Measurements from ENCODE around the gene CDKAL1. TPM values are rescaled to one million over a fixed set of nuclear protein-coding genes. Genes with fewer than 3 reads are reported as not detected.

CDKAL1 gene
- total and polyA plus RNA-seq, 9 of the 15 experiments (the other 6 are each of a cell fraction or from before 2014, with no cell fraction given): 11.2 to 36.3 (median 20.1) TPM

- no peak for TF ChIP-seq ZHX1 (conservative IDR thresholded peaks at IDR 0.05; ENCODE audit: low read length)
These were observed 390.8 kb downstream of the CDKAL1 start (continued) for GRCh38 chr6:20924911-20925543.

- Histone ChIP-seq H4K20me1 (replicated peaks; ENCODE audit: control insufficient read depth, insufficient read depth, low read length) (no peaks in the 10 kb centered on the region), H3K4me1 (replicated peaks in 1 of 2; ENCODE audit: control insufficient read depth in 2 of 2, insufficient read depth in 2 of 2, low read length in 2 of 2) (no peaks in the 10 kb centered on the region), H3K36me3 (ENCODE audit: control insufficient read depth, insufficient read depth, low read length) (no peaks in the 10 kb centered on the region), H3K27me3 (ENCODE audit: control insufficient read depth in 2 of 2, insufficient read depth in 2 of 2, low read length in 2 of 2) (no peaks in the 10 kb centered on the region), H3K9ac (ENCODE audit: insufficient read depth in 1 of 2, low read depth in 2 of 2, low read length in 2 of 2) (no peak overlapping the region), H2AFZ (ENCODE audit: low read depth, low read length) (no peak overlapping the region), H3K79me2 (ENCODE audit: control insufficient read depth, insufficient read depth, low read length) (no peaks in the 10 kb centered on the region), H3K9me1 (ENCODE audit: control insufficient read depth, insufficient read depth, low read length) (no peaks in the 10 kb centered on the region), H3K9me3 (replicated peaks; ENCODE audit: control insufficient read depth, insufficient read depth, low read depth, low read length) (no peaks in the 10 kb centered on the region), H3K27ac (ENCODE audit: extremely low read depth, low read depth, low read length) (no peak overlapping the region), H3K4me2 (ENCODE audit: insufficient read depth, low read length) (no peak overlapping the region), H3K4me3 (no peak overlapping the region)
- POLR2A ChIA-PET: interaction anchor here (0.7 kb wide), 1 partner anchor 40 kb away, joined by 3 read pairs; no protein-coding TSS in a partner anchor
- no TSS peak for BruUV-seq (replicated peaks)
- ATAC-seq (no peak), DNase-seq (ENCODE audit: extremely low read depth in 1 of 4, low spot score in 3 of 4) (no peak), FAIRE-seq (no peak)
- intact Hi-C loops (cut with micrococcal nuclease): no loop called here
- in situ Hi-C loops (cut with MboI): no loop called here
- CTCF ChIA-PET (ENCODE audit: low intra/inter-chr PET ratio): no interaction called here
- WGBS (ENCODE audit: insufficient coverage, low coverage, missing lambda C conversion rate): 46% methylated on average over 8 of the region's 8 CpGs
- TF ChIP-seq FOXA3 (CRISPR knock-in tag; conservative IDR thresholded peaks at IDR 0.05 in 1 of 2, IDR thresholded peaks at IDR 0.05 in 1 of 2) (no peak), PURB (CRISPR knock-in tag; IDR thresholded peaks at IDR 0.05; ENCODE audit: low read depth) (no peak), ARID3A (IDR thresholded peaks at IDR 0.05; ENCODE audit: borderline replicate concordance, low read depth, low read length) (no peak), ERF (CRISPR knock-in tag; IDR thresholded peaks at IDR 0.05) (no peak), ZFP1 (CRISPR knock-in tag; IDR thresholded peaks at IDR 0.05) (no peak), SMARCC2 (IDR thresholded peaks at IDR 0.05; ENCODE audit: low read depth) (no peak), USF1 (CRISPR knock-in tag; IDR thresholded peaks at IDR 0.05) (no peak), PHB (CRISPR knock-in tag; IDR thresholded peaks at IDR 0.05) (no peak), HINFP (tag; conservative IDR thresholded peaks at IDR 0.05; ENCODE audit: low read depth) (no peak)
These were observed 393.0 kb downstream of the CDKAL1 start for GRCh38 chr6:20927130-20927860.

Data from K562 (cell line).